PC-3 (cell line): Measurements from ENCODE around the gene GUCA2A.

ENCODE experiments used
- EZH2 ChIP-seq: fragments of 300-600 bp; sonication (generic); IDR thresholded peaks from one replicate; pipeline ENCODE4 v1.6.1; 2017; ENCODE audit warnings: antibody characterized with exemption, mild to moderate bottlenecking, low read length; ENCODE audit not compliant: unreplicated experiment
- EZH2phosphoT487 ChIP-seq: fragments of 300-600 bp; sonication (generic); IDR thresholded peaks from 2 replicates; pipeline ENCODE4 v1.6.1; 2018; ENCODE audit warnings: mild to moderate bottlenecking, antibody characterized with exemption, low read length, borderline replicate concordance
- TF ChIP-seq, protein P1 (sequence below): fragments of 300-600 bp; sonication (generic); conservative IDR thresholded peaks from 2 replicates; pipeline ENCODE4 v1.5.1; 2017; ENCODE audit warnings: antibody characterized with exemption, low read depth, mild to moderate bottlenecking, low read length

DNA sequence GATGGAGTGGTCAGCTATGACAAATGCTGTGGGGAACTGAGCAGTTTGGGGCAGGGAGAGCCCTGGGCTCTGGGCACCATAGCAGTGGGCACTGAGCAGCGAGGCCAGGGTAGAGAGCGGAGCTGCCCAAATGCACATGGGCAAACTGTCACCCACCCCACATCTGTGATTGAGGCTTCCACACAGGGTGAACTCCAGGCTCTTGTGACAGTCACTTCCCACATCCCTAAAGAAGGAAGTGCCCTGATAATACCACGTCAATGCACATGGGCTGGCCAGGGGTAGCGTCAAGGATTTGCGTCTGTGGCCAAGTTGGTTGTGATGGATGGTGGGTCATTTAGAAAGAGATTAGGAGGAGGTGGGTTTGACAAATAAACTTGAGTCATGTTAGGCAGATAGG, 13.9 kb downstream of the GUCA2A start:
- TF ChIP-seq, protein P1, sequence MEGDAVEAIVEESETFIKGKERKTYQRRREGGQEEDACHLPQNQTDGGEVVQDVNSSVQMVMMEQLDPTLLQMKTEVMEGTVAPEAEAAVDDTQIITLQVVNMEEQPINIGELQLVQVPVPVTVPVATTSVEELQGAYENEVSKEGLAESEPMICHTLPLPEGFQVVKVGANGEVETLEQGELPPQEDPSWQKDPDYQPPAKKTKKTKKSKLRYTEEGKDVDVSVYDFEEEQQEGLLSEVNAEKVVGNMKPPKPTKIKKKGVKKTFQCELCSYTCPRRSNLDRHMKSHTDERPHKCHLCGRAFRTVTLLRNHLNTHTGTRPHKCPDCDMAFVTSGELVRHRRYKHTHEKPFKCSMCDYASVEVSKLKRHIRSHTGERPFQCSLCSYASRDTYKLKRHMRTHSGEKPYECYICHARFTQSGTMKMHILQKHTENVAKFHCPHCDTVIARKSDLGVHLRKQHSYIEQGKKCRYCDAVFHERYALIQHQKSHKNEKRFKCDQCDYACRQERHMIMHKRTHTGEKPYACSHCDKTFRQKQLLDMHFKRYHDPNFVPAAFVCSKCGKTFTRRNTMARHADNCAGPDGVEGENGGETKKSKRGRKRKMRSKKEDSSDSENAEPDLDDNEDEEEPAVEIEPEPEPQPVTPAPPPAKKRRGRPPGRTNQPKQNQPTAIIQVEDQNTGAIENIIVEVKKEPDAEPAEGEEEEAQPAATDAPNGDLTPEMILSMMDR, result no peak
- TF ChIP-seq EZH2, result no peak
- no peak for TF ChIP-seq EZH2phosphoT487
